Brain microvascular endothelial cell (primary cell): ENCODE measurements around the gene OGFOD2.

Experiments
- DNase-seq: peaks from one replicate; pipeline ENCODE4 v3.0.0-alpha.2; 2020
- H3K27ac ChIP-seq: fragments of 250-450 bp; sonication (Bioruptor Pico); 2 replicates; pipeline ENCODE4 v1.5.1; 2020; ENCODE audit warnings: mild to moderate bottlenecking, moderate library complexity
- H3K27me3 ChIP-seq: fragments of 250-450 bp; sonication (Bioruptor Pico); replicated peaks from 2 replicates; pipeline ENCODE4 v1.5.1; 2020; ENCODE audit warnings: mild to moderate bottlenecking
- H3K36me3 ChIP-seq: fragments of 250-450 bp; sonication (Bioruptor Pico); replicated peaks from 2 replicates; pipeline ENCODE4 v1.5.1; 2020; ENCODE audit warnings: mild to moderate bottlenecking
- H3K4me3 ChIP-seq: 2 replicates; pipeline ENCODE4 v1.5.1; 2011; ENCODE audit warnings: low read depth, mild to moderate bottlenecking, control low read depth, low read length, moderate library complexity
- in situ Hi-C: cut with HindIII; loops from 2 replicates; pipeline ENCODE4 v1.10.0; 2017; ENCODE audit warnings: low sequenced_read_pairs, low pct_ligation_motif_present
- TF ChIP-seq, protein P1 (sequence below): IDR thresholded peaks from 2 replicates; pipeline ENCODE4 v1.5.1; 2011; ENCODE audit warnings: low read depth, mild to moderate bottlenecking, moderate library complexity, low read length, control low read depth, inconsistent platforms; ENCODE audit errors: missing control alignments

Gene OGFOD2

DNA sequence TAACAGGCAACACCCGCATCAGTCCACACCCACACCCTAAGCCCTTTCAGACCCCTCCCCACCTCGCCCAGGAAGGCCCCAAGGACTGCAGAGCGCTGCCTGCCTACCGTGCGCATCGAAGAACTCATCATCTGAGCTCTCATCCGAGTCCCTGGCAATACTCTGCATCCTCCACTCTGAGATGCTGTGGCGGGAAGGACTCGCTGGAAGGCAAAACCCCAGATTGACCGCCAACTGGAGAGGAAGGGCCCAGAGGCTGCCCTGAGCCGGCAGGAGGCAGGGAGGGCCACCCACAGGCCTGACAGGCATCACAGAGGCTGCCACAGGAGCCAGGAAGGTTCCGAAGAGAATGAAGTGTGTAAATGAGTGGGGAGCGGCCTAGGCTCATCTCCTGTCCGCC lies 29.2 kb downstream of the OGFOD2 start:
- in situ Hi-C loops: no loop called here
- Histone ChIP-seq H3K4me3 (no peak overlapping the region), H3K27ac (no peak overlapping the region), H3K36me3 (no peaks in the 10 kb centered on the region), H3K27me3 (no peaks in the 10 kb centered on the region)
- no peak for DNase-seq
- TF ChIP-seq, protein P1, sequence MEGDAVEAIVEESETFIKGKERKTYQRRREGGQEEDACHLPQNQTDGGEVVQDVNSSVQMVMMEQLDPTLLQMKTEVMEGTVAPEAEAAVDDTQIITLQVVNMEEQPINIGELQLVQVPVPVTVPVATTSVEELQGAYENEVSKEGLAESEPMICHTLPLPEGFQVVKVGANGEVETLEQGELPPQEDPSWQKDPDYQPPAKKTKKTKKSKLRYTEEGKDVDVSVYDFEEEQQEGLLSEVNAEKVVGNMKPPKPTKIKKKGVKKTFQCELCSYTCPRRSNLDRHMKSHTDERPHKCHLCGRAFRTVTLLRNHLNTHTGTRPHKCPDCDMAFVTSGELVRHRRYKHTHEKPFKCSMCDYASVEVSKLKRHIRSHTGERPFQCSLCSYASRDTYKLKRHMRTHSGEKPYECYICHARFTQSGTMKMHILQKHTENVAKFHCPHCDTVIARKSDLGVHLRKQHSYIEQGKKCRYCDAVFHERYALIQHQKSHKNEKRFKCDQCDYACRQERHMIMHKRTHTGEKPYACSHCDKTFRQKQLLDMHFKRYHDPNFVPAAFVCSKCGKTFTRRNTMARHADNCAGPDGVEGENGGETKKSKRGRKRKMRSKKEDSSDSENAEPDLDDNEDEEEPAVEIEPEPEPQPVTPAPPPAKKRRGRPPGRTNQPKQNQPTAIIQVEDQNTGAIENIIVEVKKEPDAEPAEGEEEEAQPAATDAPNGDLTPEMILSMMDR: no peak

DNA sequence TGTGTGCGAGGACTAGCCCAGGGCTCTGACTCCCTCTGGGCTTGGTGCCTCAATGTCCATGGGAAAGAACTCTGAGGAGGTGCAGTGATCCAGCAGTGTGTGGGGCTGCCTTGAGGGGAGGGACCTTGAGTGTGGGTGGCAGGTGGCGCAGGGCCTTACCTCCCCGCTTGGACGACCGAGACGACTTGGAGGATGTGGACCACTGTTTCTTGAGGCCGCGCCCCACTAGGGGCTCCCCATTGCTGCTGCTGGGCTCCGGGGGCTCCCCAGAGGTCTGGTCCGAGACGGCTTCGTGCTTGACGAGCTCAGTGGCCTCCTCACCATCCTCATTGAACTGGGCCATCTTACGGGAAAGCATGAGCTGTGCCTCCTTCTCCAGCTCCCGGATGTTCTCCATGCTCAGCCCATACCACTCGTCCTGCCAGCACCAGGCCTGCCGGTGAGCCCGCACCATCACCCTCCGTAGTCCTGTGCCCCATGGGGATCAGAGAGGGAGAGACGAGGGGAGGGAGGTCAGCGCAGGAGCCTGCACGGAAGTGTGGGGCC lies 30.1 kb downstream of the OGFOD2 start:
- no peaks in the 10 kb centered on the region for H3K36me3 ChIP-seq
- H3K27ac ChIP-seq: no peak overlapping the region
- TF ChIP-seq, protein P1: no peak
- H3K4me3 ChIP-seq: no peak overlapping the region
- no peak for DNase-seq
- no peaks in the 10 kb centered on the region for H3K27me3 ChIP-seq
- in situ Hi-C loops: no loop called here

DNA sequence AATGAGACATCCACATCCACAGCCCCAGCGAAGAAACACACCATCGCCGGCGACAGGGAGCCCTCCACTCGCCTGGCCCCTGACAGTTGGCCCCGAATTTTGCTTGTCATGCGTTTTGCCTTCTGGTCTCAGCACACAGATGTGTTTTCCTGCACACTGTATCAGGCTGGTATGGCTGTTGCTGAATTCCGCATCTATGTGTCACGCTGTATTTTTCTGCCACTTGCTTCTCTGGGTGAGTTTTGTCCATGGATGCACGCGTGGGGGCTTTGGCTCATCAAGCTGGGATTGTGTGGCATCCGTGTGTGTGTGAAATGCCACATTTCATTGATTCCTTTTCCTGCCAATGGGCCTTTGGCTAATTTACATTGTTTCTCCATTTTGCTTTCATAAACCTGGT lies 31.9 kb downstream of the OGFOD2 start:
- in situ Hi-C loops: no loop called here
- Histone ChIP-seq H3K4me3 (no peak overlapping the region), H3K27ac (no peak overlapping the region), H3K36me3 (no peaks in the 10 kb centered on the region), H3K27me3 (no peaks in the 10 kb centered on the region)
- DNase-seq: no peak
- TF ChIP-seq, protein P1: no peak

DNA sequence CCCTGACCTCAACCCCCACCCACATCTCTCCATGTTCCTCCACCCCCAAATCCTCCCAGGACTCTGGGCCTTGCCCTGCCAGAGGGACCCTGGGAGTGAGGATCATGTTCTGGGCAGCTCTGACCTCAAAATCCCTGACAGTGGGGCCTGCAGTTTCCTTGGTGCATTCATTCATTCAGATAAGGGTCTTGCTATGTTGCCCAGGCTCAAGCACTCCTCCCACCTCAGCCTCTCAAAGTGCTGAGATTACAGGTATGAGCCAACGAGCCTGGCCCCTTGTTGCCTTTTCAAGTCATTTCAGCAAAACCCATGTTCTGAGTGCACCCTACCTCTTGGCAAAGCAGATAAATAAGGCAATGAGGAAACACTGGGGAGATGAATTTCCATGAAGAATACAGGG lies 35.1 kb downstream of the OGFOD2 start:
- Histone ChIP-seq H3K27ac (no peak overlapping the region), H3K36me3 (no peaks in the 10 kb centered on the region), H3K27me3 (no peaks in the 10 kb centered on the region), H3K4me3 (no peak overlapping the region)
- in situ Hi-C loops: no loop called here
- DNase-seq: no peak
- TF ChIP-seq, protein P1: no peak

DNA sequence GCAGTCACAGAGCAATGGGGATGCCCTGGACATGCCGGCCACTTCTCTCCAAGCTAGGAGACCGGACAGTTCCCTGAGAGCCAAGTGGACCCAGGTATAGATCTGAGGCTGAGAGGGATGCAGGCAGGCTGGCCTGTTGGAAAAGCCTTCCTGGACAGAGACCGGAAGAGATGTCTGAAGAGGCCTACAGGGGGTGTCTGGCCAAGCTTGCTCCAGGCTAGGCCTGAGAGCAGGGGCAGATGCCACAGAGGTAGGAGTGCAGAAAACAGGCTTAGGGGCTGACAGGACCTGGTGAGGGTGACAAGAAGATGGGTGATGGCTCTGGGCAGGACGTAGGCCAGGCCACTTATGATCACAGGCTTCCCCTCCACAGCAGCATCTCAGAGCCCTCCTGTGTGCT lies 35.6 kb downstream of the OGFOD2 start:
- Histone ChIP-seq H3K27me3 (no peaks in the 10 kb centered on the region), H3K36me3 (no peaks in the 10 kb centered on the region), H3K4me3 (no peak overlapping the region), H3K27ac (no peak overlapping the region)
- DNase-seq: no peak
- in situ Hi-C loops: no loop called here
- TF ChIP-seq, protein P1: no peak

DNA sequence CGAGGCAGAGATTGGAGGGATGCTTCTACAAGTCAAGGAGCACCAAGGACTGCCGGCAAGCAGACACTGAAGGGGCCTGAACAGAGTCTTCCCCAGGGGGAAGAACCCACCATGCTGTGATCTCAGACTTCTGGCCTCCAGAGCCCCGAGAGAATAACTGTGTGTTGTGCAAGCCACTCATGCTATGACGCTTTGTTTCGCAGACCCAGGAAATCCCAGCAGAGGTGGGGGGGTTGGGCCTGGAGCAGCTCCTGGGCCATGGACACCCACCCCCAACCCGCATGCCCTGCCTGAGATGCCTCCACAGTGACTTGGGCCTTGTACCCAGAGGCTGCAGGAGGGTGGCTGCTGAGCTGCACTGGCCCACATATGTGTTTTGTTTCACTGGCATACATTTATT lies 36.7 kb downstream of the OGFOD2 start:
- no peaks in the 10 kb centered on the region for H3K27me3 ChIP-seq
- H3K27ac ChIP-seq: no peak overlapping the region
- H3K36me3 ChIP-seq: no peaks in the 10 kb centered on the region
- H3K4me3 ChIP-seq: no peak overlapping the region
- TF ChIP-seq, protein P1: no peak
- no peak for DNase-seq
- in situ Hi-C loops: no loop called here
